Left lung (tissue), 10 donors: ENCODE measurements around the gene SUGP2. TPM values are rescaled to one million over a fixed set of nuclear protein-coding genes. Genes with fewer than 3 reads are reported as not detected.
A peak's percentile ranks its signal among the peaks of the same experiment; 100 is the strongest.

Experiments used
- ATAC-seq: fragments of 200-7000 bp; cut with Tn5 transposase; one replicate; pipeline ENCODE4 v1.9.1; 2020; ENCODE audit warnings: moderate library complexity
- DNase-seq, 4 donors: peaks; one replicate each; pipeline ENCODE4 v3.0.0-alpha.2; 2013 to 2020
- H3K27ac ChIP-seq, 2 donors: fragments of 200-600 bp; sonication (generic) in 1 of 2; one replicate each; pipeline versions ENCODE4 v1.5.0 to v1.8.0; 2020 to 2021
- H3K27me3 ChIP-seq, 2 donors: fragments of 200-600 bp; sonication (generic) in 1 of 2; one replicate each; pipeline versions ENCODE4 v1.5.0 to v1.8.0; 2020 to 2021
- H3K36me3 ChIP-seq, 2 donors: fragments of 200-600 bp; sonication (generic) in 1 of 2; one replicate each; pipeline versions ENCODE4 v1.5.0 to v1.8.0; 2020 to 2021
- H3K4me1 ChIP-seq, 2 donors: fragments of 200-600 bp; one replicate each; pipeline ENCODE4 v1.8.0; 2021
- H3K4me3 ChIP-seq, 2 donors: fragments of 200-600 bp; sonication (generic) in 1 of 2; one replicate each; pipeline versions ENCODE4 v1.5.0 to v1.8.0; 2020 to 2021; ENCODE audit warnings: mild to moderate bottlenecking in 1 of 2
- H3K9me3 ChIP-seq, 2 donors: fragments of 200-600 bp; sonication (generic) in 1 of 2; one replicate each; pipeline versions ENCODE4 v1.5.0 to v1.8.0; 2020 to 2021
- CTCF ChIP-seq, 2 donors: fragments of 200-600 bp; sonication (generic) in 1 of 2; IDR thresholded peaks; one replicate each; pipeline versions ENCODE4 v1.5.0 to v1.8.0; 2021; ENCODE audit warnings: antibody characterized with exemption in 2 of 2
- intact Hi-C, 2 donors: fragments of 100-400 bp; cut with DNase I; formaldehyde crosslinking; loops; one replicate each; pipeline versions ENCODE4 v1.11.2 to v1.14.2; 2022
- polyA plus RNA-seq, 6 donors: library from polyadenylated mRNA; unstranded; fragments of 120-200 nt; gene quantifications; one replicate each; pipeline ENCODE4 v1.2.1, GENCODE V29; 2013; ENCODE audit not compliant: insufficient read length in 6 of 6
- total RNA-seq, 2 donors: library from RNA; stranded (reverse); fragmentation: NEBNext Ultra II Directional; extraction: Animal tissue kit (Norgen Biotek cat#: 25700); gene quantifications; one replicate each; pipeline ENCODE4 v1.2.1, GENCODE V29; 2021
- donor health status: DM: no; HTN: yes; CAD: no.
- donor health status: DM: no; HTN: no; CAD: no.

The SUGP2 gene
- total and polyA plus RNA-seq, 8 donors = 64.2 to 139 (median 103) TPM

- H3K9me3 ChIP-seq = no peaks in the 10 kb centered on the region
- peaks cover 0 to 59% of the 10 kb centered on the region in 2 donors for H3K36me3 ChIP-seq
- peaks cover 0 to 13% of the 10 kb centered on the region in 2 donors for H3K4me1 ChIP-seq
- no peaks in the 10 kb centered on the region for H3K27me3 ChIP-seq
- ATAC-seq (no peak), DNase-seq (no peak)
- H3K4me3 ChIP-seq = no peak overlapping the region
- intact Hi-C loops = no loop called here
- no peak for TF ChIP-seq CTCF (IDR thresholded peaks at IDR 0.05)
- H3K27ac ChIP-seq = no peak overlapping the region
Measured at GRCh38 chr19:19043481-19043880, 10.2 kb upstream of the SUGP2 start.

- Histone ChIP-seq H3K36me3 (peaks cover 0 to 59% of the 10 kb centered on the region in 2 donors), H3K27me3 (no peaks in the 10 kb centered on the region), H3K4me3 (no peak overlapping the region), H3K4me1 (peaks cover 0 to 13% of the 10 kb centered on the region in 2 donors), H3K9me3 (no peaks in the 10 kb centered on the region), H3K27ac (no peak overlapping the region)
- no peak for ATAC-seq
- intact Hi-C loops = no loop called here
- no peak for TF ChIP-seq CTCF (IDR thresholded peaks at IDR 0.05)
- DNase-seq = no peak
Measured at GRCh38 chr19:19042732-19043280, 9.5 kb upstream of the SUGP2 start.

GRCh38 chr19:19040417-19040816, 7.1 kb upstream of the SUGP2 start:
- Histone ChIP-seq H3K27me3 (no peaks in the 10 kb centered on the region), H3K4me3 (no peak overlapping the region), H3K9me3 (no peaks in the 10 kb centered on the region), H3K36me3 (peaks cover 0 to 39% of the 10 kb centered on the region in 2 donors), H3K4me1 (peaks cover 0 to 14% of the 10 kb centered on the region in 2 donors), H3K27ac (peak overlapping the region; percentile 55 to 60)
- ATAC-seq = peak; percentile 86
- intact Hi-C loops = no loop called here
- TF ChIP-seq CTCF (IDR thresholded peaks at IDR 0.05) = no peak
- peak; percentile 29 to 84 (median 62) for DNase-seq

GRCh38 chr19:19039901-19040300, 6.6 kb upstream of the SUGP2 start:
- H3K4me1 ChIP-seq = peaks cover 0 to 19% of the 10 kb centered on the region in 2 donors
- DNase-seq = no peak
- peak overlapping the region in 1 of 2 donors; percentile 55 for H3K27ac ChIP-seq
- H3K9me3 ChIP-seq = no peaks in the 10 kb centered on the region
- H3K27me3 ChIP-seq = no peaks in the 10 kb centered on the region
- intact Hi-C loops = no loop called here
- TF ChIP-seq CTCF (IDR thresholded peaks at IDR 0.05) = no peak
- no peak for ATAC-seq
- peaks cover 0 to 34% of the 10 kb centered on the region in 2 donors for H3K36me3 ChIP-seq
- no peak overlapping the region for H3K4me3 ChIP-seq

- DNase-seq (peak in 3 of 4 donors; percentile 18 to 87 (median 76)), ATAC-seq (peak; percentile 69)
- Histone ChIP-seq H3K27me3 (no peaks in the 10 kb centered on the region), H3K4me3 (peak overlapping the region; percentile 86 to 94), H3K36me3 (peaks cover 0 to 28% of the 10 kb centered on the region in 2 donors), H3K27ac (peak overlapping the region; percentile 97), H3K9me3 (no peaks in the 10 kb centered on the region), H3K4me1 (peaks cover 14 to 32% of the 10 kb centered on the region in 2 donors)
- no peak for TF ChIP-seq CTCF (IDR thresholded peaks at IDR 0.05)
- intact Hi-C loops = no loop called here
Measured at GRCh38 chr19:19034204-19034624, 897 bp upstream of the SUGP2 start.
